ENCODE data around the gene TIMM10. TPM values are rescaled to one million over a fixed set of nuclear protein-coding genes. Genes with fewer than 3 reads are reported as not detected.

Gene TIMM10
- total RNA-seq, 2 experiments from 2014 or later, result 82.4 to 86.1 TPM

DNA sequence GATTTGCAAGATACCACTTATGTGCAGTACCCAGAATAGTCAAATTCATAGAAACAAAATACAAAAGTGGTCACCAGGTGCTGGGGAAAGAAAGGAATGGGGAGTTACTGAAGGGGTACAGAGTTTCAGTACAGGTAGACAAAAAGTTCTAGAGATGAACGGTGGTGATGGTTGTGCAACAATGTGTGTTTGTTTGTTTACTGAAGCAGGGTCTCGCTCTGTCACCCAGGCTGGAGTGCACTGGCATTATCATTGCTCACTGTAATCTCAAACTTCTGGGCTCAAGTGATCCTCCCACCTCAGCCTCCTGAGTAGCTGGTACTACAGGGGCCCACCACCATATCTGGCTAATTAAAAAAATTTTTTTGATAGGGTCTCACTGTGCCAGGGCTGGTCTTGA lies 24.8 kb upstream of the TIMM10 start:
- ChIA-PET POLR2A (no interaction called here), CTCF (interaction anchor here (1.2 to 2.0 kb wide), 3 partner anchors 62 to 89 kb away, joined by 4 to 9 read pairs (median 5); no protein-coding TSS in a partner anchor)
- Mint-ChIP-seq H3K4me3 (no peak overlapping the region), H3K27me3 (no peaks in the 10 kb centered on the region), H3K36me3 (ENCODE audit: low read depth) (peaks cover 87% of the 10 kb centered on the region), H3K4me1 (peaks cover 7% of the 10 kb centered on the region), H3K9me3 (no peaks in the 10 kb centered on the region), H3K27ac (no peak overlapping the region)
- DNase-seq, result no peak

DNA sequence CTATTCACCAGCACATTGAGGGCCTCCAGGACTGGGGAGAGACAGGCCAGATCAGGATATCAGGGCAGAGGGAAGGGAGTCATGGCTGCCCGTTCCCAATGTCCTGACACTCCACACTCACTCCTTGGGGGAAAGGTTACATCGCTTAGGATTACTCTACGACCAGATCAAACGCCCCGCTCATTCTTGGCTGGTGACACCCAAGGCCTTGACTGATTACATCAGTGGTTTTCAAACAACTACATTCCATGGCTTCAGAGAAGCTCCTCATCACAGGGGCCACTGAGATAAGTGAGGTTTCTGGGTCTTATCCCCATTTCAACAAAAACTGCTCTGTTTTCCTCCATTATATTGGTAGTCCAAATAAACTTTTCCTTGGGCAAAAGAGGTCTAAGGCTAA lies 21.9 kb upstream of the TIMM10 start:
- peaks cover 14% of the 10 kb centered on the region for H3K4me1 Mint-ChIP-seq
- no peaks in the 10 kb centered on the region for H3K27me3 Mint-ChIP-seq
- no peak overlapping the region for H3K4me3 Mint-ChIP-seq
- peaks cover 83% of the 10 kb centered on the region for H3K36me3 Mint-ChIP-seq (ENCODE audit: low read depth)
- ChIA-PET CTCF (interaction anchor here (1.0 kb wide), 1 partner anchor 19 kb away, joined by 3 read pairs; no protein-coding TSS in a partner anchor), POLR2A (no interaction called here)
- no peaks in the 10 kb centered on the region for H3K9me3 Mint-ChIP-seq
- no peak for DNase-seq
- H3K27ac Mint-ChIP-seq, result no peak overlapping the region

DNA sequence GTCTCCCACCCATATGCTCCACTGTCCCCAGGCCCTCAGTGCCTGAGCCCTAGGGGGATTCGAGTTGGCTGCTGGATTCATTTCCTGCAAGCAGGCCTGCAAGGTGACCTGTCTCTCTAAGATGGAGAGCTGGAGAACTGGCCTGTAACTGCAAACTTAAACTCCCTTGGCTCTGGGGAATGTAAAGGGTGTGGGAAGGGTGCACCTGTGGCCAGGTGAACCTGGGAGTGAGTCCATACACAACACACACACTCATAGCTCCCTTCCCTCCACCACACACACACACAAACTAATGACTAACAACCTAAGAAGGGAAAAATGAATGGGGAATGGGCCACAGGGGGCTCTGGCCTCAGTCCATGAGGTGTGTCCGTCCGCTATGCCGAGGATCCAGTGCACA lies 21.4 kb upstream of the TIMM10 start:
- CTCF ChIA-PET, result interaction anchor here (1.0 kb wide), 1 partner anchor 18 kb away, joined by 3 read pairs; no protein-coding TSS in a partner anchor
- Mint-ChIP-seq H3K4me3 (no peak overlapping the region), H3K27me3 (no peaks in the 10 kb centered on the region), H3K36me3 (ENCODE audit: low read depth) (peaks cover 82% of the 10 kb centered on the region), H3K27ac (no peak overlapping the region), H3K4me1 (peaks cover 16% of the 10 kb centered on the region), H3K9me3 (no peaks in the 10 kb centered on the region)
- POLR2A ChIA-PET, result no interaction called here
- no peak for DNase-seq

DNA sequence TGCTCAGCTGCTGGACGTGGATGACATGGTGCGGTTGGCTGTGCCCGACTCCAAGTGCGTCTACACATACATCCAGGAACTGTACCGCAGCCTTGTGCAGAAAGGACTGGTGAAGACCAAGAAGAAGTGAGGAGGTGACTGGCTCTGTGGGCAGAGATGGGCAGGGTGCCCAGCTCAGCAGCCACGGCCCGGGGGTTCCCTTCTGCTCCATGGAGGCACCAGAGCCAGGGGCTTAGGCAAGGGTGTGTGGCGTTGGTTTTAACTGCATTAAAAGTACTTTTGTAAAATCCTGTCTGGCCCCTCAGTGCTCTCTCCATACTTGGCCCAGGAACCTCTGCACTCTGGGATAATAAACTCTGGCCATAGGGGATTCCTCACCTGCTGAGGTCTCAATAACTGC lies 19.4 kb upstream of the TIMM10 start:
- Mint-ChIP-seq H3K9me3 (no peaks in the 10 kb centered on the region), H3K27ac (no peak overlapping the region), H3K4me1 (peaks cover 13% of the 10 kb centered on the region), H3K27me3 (no peaks in the 10 kb centered on the region), H3K36me3 (ENCODE audit: low read depth) (peaks cover 69% of the 10 kb centered on the region), H3K4me3 (no peak overlapping the region)
- CTCF ChIA-PET, result interaction anchor here (1.1 to 1.2 kb wide), 2 partner anchors 15 to 23 kb away, joined by 3 to 5 read pairs; no protein-coding TSS in a partner anchor
- POLR2A ChIA-PET, result interaction anchor here (1.2 kb wide), 1 partner anchor 35 kb away, joined by 3 read pairs; the partner anchor contains the start of gene SLC43A1
- DNase-seq, result no peak

DNA sequence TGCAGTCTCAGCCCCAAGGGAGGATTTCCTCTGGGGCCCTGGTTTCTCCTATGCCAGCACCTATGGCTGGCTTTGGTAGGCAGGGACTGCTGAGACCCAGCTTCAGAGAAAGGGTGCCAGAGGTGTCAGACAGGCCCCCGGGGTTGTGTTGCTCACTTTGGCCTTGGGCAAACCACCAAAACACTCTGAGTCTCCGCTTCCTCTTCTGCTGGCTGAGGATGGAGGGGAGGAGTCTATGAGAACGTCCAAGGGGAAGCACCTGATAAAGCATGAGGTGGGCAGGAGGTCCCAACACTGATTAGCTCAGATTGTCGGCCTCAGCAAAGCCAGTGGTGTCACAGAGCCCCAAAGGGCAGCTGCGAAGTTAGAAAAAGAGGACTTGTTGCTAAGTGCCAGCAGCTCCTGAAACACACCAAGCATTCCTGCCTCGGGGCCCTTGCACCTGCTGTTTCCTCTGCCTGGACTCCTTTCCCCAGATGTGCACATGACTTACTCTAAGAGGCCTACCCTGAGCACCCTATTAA lies 17.4 kb upstream of the TIMM10 start:
- Mint-ChIP-seq H3K9me3 (no peaks in the 10 kb centered on the region), H3K4me3 (no peak overlapping the region), H3K27ac (no peak overlapping the region), H3K27me3 (no peaks in the 10 kb centered on the region), H3K36me3 (ENCODE audit: low read depth) (peaks cover 54% of the 10 kb centered on the region), H3K4me1 (peaks cover 13% of the 10 kb centered on the region)
- no peak for DNase-seq
- CTCF ChIA-PET, result interaction anchor here (1.1 to 1.5 kb wide), 3 partner anchors 20 to 93 kb away, joined by 4 to 5 read pairs (median 4); partner anchors contain the start of gene UBE2L6
- POLR2A ChIA-PET, result interaction anchor here (0.7 to 2.0 kb wide), 4 partner anchors 11 to 20 kb away, joined by 3 to 7 read pairs (median 3); partner anchors contain the start of gene UBE2L6

DNA sequence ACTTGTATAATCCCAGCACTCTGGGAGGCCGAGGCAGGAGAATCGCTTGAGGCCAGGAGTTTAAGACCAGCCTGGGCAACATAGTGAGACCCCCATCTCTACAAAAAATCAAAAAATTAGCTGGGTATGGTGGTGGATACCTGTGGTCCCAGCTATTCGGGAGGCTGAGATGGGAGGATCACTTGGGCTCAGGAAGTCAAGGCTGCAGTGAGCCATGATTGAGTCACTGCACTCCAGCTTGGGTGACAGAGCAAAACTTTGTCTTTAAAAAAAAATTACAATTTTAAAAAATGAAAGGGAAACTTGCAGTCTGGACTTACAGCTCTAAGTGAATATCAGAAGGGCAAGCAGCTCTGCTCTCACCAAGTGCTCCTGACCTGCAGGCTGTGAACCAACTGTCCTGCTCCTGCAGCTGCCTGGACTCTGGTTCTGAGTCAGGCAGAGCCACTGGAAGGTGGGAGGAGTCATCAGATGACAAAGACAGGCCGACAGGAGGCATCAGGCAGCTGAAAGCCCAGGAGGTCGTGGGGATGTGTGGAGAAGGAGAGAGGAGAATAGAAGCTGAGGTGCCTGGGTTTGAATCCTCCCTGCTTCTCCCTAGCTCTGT lies 16.4 kb upstream of the TIMM10 start:
- Mint-ChIP-seq H3K9me3 (no peaks in the 10 kb centered on the region), H3K4me1 (peaks cover 13% of the 10 kb centered on the region), H3K27me3 (no peaks in the 10 kb centered on the region), H3K4me3 (no peak overlapping the region), H3K36me3 (ENCODE audit: low read depth) (peaks cover 48% of the 10 kb centered on the region), H3K27ac (peak overlapping the region; percentile 49)
- ChIA-PET CTCF (interaction anchor here (1.1 to 1.5 kb wide), 4 partner anchors 21 to 94 kb away, joined by 3 to 5 read pairs (median 4); partner anchors contain the start of gene UBE2L6), POLR2A (interaction anchor here (0.7 to 2.0 kb wide), 5 partner anchors 12 to 21 kb away, joined by 3 to 7 read pairs (median 3); partner anchors contain the start of gene UBE2L6)
- no peak for DNase-seq

DNA sequence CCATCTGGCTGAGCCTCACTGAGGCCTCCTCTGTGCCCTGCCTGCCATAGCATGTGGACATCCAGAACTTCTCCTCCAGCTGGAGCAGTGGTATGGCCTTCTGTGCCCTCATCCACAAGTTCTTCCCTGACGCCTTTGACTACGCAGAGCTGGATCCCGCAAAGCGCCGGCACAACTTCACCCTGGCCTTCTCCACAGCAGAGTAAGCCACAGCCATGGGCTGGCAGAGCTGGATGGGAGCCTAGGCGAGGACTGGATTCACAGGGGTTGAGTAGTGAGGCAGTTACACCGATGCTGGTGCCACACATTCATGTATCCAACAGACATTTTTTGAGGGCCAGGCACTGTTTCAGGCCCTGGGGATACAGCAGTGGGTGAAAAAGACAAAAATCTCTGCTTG lies 15.9 kb upstream of the TIMM10 start:
- DNase-seq, result no peak
- POLR2A ChIA-PET, result interaction anchor here (1.1 to 2.0 kb wide), 3 partner anchors 12 to 22 kb away, joined by 3 to 7 read pairs (median 4); partner anchors contain the start of gene UBE2L6
- Mint-ChIP-seq H3K4me3 (no peak overlapping the region), H3K27me3 (no peaks in the 10 kb centered on the region), H3K9me3 (no peaks in the 10 kb centered on the region), H3K27ac (no peak overlapping the region), H3K36me3 (ENCODE audit: low read depth) (peaks cover 46% of the 10 kb centered on the region), H3K4me1 (peaks cover 13% of the 10 kb centered on the region)
- CTCF ChIA-PET, result interaction anchor here (1.1 to 1.5 kb wide), 3 partner anchors 21 to 93 kb away, joined by 3 to 5 read pairs (median 4); partner anchors contain the start of gene UBE2L6

DNA sequence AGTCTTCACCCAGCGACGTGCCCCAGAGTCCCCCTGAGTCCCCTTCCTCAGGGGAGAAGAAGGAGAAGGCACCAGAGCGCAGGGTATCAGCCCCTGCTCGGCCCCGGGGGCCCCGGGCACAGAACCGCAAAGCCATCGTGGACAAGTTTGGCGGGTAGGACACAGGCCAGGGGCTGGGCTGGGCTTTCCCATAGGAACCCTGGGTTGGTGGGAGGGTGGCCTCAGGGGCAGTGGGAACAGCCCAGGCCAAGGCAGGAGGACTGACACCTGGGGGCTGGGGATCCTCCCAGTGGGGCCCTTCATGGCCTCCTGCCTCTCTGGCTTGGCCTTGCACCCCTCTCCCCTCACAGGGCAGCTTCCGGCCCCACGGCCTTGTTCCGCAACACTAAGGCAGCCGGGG lies 15.3 kb upstream of the TIMM10 start:
- H3K27ac Mint-ChIP-seq, result no peak overlapping the region
- ChIA-PET CTCF (interaction anchor here (1.3 kb wide), 1 partner anchor 94 kb away, joined by 3 read pairs; no protein-coding TSS in a partner anchor), POLR2A (interaction anchor here (2.0 kb wide), 1 partner anchor 22 kb away, joined by 7 read pairs; the partner anchor contains the start of gene UBE2L6)
- no peak for DNase-seq
- H3K9me3 Mint-ChIP-seq, result no peaks in the 10 kb centered on the region
- no peak overlapping the region for H3K4me3 Mint-ChIP-seq
- peaks cover 49% of the 10 kb centered on the region for H3K36me3 Mint-ChIP-seq (ENCODE audit: low read depth)
- H3K4me1 Mint-ChIP-seq, result peaks cover 13% of the 10 kb centered on the region
- H3K27me3 Mint-ChIP-seq, result no peaks in the 10 kb centered on the region

DNA sequence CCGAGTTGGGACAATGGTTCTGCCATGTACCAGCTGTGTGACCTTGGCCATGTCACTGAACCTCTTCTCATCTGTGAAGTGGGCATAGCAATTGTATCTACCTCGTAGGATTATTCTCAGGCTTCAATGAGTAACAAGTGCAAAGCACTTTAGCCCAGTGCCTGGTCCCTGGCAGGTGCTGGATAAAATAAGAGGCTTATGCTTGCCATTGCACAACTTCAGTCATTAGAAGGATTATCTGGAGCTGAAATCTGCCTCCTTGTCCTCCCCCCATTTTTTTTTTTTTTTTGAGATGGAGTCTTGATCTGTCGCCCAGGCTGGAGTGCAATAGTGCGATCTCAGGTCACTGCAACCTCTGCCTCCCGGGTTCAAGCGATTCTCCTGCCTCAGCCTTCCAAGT lies 14.0 kb upstream of the TIMM10 start:
- ChIA-PET POLR2A (interaction anchor here (1.3 kb wide), 1 partner anchor 11 kb away, joined by 3 read pairs; no protein-coding TSS in a partner anchor), CTCF (no interaction called here)
- peaks cover 37% of the 10 kb centered on the region for H3K36me3 Mint-ChIP-seq (ENCODE audit: low read depth)
- H3K4me1 Mint-ChIP-seq, result peaks cover 13% of the 10 kb centered on the region
- no peak for DNase-seq
- no peak overlapping the region for H3K4me3 Mint-ChIP-seq
- no peaks in the 10 kb centered on the region for H3K27me3 Mint-ChIP-seq
- H3K27ac Mint-ChIP-seq, result no peak overlapping the region
- H3K9me3 Mint-ChIP-seq, result no peaks in the 10 kb centered on the region

DNA sequence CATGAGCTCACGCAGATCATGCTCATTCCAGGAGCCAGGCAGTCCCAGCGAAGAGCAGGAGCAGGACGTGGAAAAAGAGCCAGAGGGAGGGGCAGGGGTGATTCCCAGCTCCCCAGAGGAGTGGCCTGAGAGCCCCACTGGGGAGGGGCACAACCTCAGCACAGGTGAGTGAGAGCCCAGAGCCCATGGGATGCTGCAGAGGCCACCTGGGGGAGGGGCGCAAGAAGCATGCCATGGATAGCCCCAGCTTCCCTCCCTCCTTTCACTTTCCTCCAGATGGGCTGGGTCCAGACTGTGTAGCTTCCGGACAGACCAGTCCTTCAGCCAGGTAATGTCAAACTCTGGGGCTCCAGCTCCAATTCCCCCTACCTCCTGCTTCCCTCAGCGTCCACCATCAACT lies 13.0 kb upstream of the TIMM10 start:
- Mint-ChIP-seq H3K4me1 (peaks cover 11% of the 10 kb centered on the region), H3K36me3 (ENCODE audit: low read depth) (peaks cover 36% of the 10 kb centered on the region), H3K4me3 (no peak overlapping the region), H3K9me3 (no peaks in the 10 kb centered on the region), H3K27me3 (no peaks in the 10 kb centered on the region), H3K27ac (no peak overlapping the region)
- ChIA-PET CTCF (no interaction called here), POLR2A (interaction anchor here (1.3 kb wide), 1 partner anchor 10 kb away, joined by 3 read pairs; no protein-coding TSS in a partner anchor)
- DNase-seq, result no peak

DNA sequence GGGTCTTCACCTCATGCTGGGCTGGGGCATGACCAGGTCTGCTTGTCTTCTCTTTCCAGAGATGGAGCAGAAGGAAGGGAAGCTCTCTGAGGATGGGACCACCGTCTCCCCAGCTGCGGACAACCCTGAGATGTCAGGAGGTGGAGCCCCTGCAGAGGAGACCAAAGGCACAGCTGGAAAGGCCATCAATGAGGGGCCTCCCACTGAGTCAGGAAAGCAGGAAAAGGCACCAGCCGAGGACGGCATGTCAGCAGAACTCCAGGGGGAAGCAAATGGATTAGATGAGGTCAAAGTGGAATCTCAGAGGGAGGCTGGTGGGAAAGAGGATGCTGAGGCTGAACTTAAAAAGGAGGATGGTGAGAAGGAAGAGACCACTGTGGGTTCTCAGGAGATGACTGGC lies 12.0 kb upstream of the TIMM10 start:
- Mint-ChIP-seq H3K27me3 (no peaks in the 10 kb centered on the region), H3K9me3 (no peaks in the 10 kb centered on the region), H3K4me3 (no peak overlapping the region), H3K36me3 (ENCODE audit: low read depth) (peaks cover 31% of the 10 kb centered on the region), H3K27ac (no peak overlapping the region), H3K4me1 (peaks cover 5% of the 10 kb centered on the region)
- CTCF ChIA-PET, result no interaction called here
- POLR2A ChIA-PET, result no interaction called here
- DNase-seq, result no peak

DNA sequence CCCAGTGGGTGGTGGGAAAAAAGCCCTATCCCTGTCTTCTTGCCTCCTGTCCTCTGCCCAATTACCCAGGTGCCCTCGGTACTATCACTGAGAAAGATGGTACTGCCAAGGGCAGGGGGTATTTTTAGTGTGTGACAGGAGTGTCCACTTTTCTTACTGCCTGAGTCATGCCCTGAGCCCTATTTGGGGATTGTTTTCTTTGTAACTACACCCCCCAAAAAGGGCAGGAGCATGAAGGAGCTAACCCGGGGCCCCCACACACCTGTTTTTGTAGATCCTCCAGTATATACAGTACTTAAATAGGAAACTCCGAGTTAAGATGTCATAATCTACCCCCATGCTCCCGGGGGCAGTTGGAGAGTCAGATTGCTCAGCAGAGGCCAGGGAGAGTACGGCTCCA lies 10.6 kb upstream of the TIMM10 start:
- Mint-ChIP-seq H3K36me3 (ENCODE audit: low read depth) (peaks cover 23% of the 10 kb centered on the region), H3K4me3 (no peak overlapping the region), H3K9me3 (no peaks in the 10 kb centered on the region), H3K27me3 (no peaks in the 10 kb centered on the region), H3K27ac (no peak overlapping the region), H3K4me1 (no peaks in the 10 kb centered on the region)
- ChIA-PET CTCF (no interaction called here), POLR2A (no interaction called here)
- no peak for DNase-seq

DNA sequence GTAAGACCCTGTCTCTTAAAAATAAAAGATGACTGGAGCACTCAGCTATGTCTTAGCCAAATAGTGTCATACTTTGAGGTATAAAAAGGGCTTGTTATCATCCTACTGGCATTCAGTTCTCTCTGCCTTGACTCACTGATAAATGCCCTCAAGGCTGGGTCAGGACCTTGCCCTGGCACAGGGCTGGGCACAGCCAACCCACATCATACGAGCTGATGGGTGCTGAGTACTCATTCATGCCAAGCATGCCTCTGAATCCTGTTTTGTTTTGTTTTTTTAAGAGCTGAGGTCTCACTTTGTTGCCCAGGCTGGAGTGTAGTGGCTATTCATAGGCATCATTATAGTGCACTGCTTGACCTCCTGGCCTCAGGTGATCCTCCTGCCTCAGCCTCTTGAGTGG lies 8.8 kb upstream of the TIMM10 start:
- no peak overlapping the region for H3K27ac Mint-ChIP-seq
- POLR2A ChIA-PET, result interaction anchor here (0.7 kb wide), 1 partner anchor 29 kb away, joined by 3 read pairs; the partner anchor contains the start of gene UBE2L6

More for the DNA sequence above, 8.8 kb upstream of the TIMM10 start:
- Mint-ChIP-seq H3K9me3 (no peaks in the 10 kb centered on the region), H3K36me3 (ENCODE audit: low read depth) (peaks cover 20% of the 10 kb centered on the region), H3K4me1 (no peaks in the 10 kb centered on the region), H3K4me3 (no peak overlapping the region), H3K27me3 (no peaks in the 10 kb centered on the region)
- DNase-seq, result no peak
- CTCF ChIA-PET, result no interaction called here

Measured in activated CD4-positive, alpha-beta memory T cell treated with anti-CD3 and anti-CD28 coated beads, Interleukin-2, amount 10 ng/mL, durations not matched to agents 7 days and 5 days (primary cell).